Spleen (tissue), 11 donors: Measurements from ENCODE around the gene HS3ST4. TPM values are rescaled to one million over a fixed set of nuclear protein-coding genes. Genes with fewer than 3 reads are reported as not detected.

ENCODE experiments used
- DNase-seq: peaks from one replicate; pipeline ENCODE4 v3.0.0-alpha.2; 2020
- H3K27ac ChIP-seq, 8 donors: fragments of 200-600 bp; sonication (generic) in 7 of 8; 1 replicate in 4 of 8; 2 replicates in 4 of 8; pipeline versions ENCODE4 v1.5.0 to v1.8.0; 2016 to 2021; ENCODE audit warnings: inconsistent platforms in 4 of 8, mild to moderate bottlenecking in 4 of 8, moderate library complexity in 1 of 8
- H3K27me3 ChIP-seq, 7 donors: fragments of 200-600 bp; sonication (generic) in 6 of 7; replicated peaks in 1 of 7; 1 replicate in 4 of 7; 2 replicates in 3 of 7; pipeline versions ENCODE4 v1.5.0 to v1.8.0; 2016 to 2021; ENCODE audit warnings: inconsistent platforms in 3 of 7, mild to moderate bottlenecking in 1 of 7
- H3K36me3 ChIP-seq, 6 donors: fragments of 200-600 bp; sonication (generic) in 5 of 6; 1 replicate in 4 of 6; 2 replicates in 2 of 6; pipeline versions ENCODE4 v1.5.0 to v1.8.0; 2016 to 2021; ENCODE audit warnings: inconsistent platforms in 2 of 6
- H3K4me1 ChIP-seq, 6 donors: fragments of 200-600 bp; sonication (generic) in 5 of 6; 1 replicate in 3 of 6; 2 replicates in 3 of 6; pipeline versions ENCODE4 v1.5.0 to v1.8.0; 2016 to 2021; ENCODE audit warnings: inconsistent platforms in 3 of 6
- H3K4me3 ChIP-seq, 8 donors: fragments of 200-600 bp; sonication (generic) in 7 of 8; 1 replicate in 4 of 8; 2 replicates in 4 of 8; pipeline versions ENCODE4 v1.5.0 to v1.8.0; 2016 to 2021; ENCODE audit warnings: inconsistent platforms in 4 of 8, mild to moderate bottlenecking in 4 of 8, moderate library complexity in 2 of 8
- H3K9me3 ChIP-seq, 8 donors: fragments of 200-600 bp; sonication (generic) in 7 of 8; 1 replicate in 4 of 8; 2 replicates in 4 of 8; pipeline versions ENCODE4 v1.5.0 to v1.8.0; 2016 to 2021; ENCODE audit warnings: inconsistent platforms in 4 of 8
- CTCF ChIP-seq, 11 experiments: fragments of 200-600 bp in 7 of 11; fragments of 450-650 bp in 4 of 11; sonication (generic) in 4 of 11; IDR thresholded peaks in 8 of 11; conservative IDR thresholded peaks in 3 of 11; 1 replicate in 7 of 11; 2 replicates in 4 of 11; pipeline versions ENCODE4 v1.4.0 to v1.8.0; 2016 to 2021; ENCODE audit warnings: antibody characterized with exemption in 11 of 11, inconsistent platforms in 4 of 11, mild to moderate bottlenecking in 1 of 11
- POLR2A ChIP-seq, 3 donors: fragments of 450-650 bp; IDR thresholded peaks; one replicate each; pipeline ENCODE4 v1.5.1; 2017; ENCODE audit warnings: antibody characterized with exemption in 3 of 3, mild to moderate bottlenecking in 1 of 3
- POLR2AphosphoS5 ChIP-seq, 3 donors: sonication (generic); formaldehyde crosslinking; IDR thresholded peaks; one replicate each; pipeline ENCODE4 v1.5.1; 2017; ENCODE audit warnings: antibody characterized with exemption in 3 of 3
- WGBS, 5 donors: extraction: QIAGEN DNeasy Blood & Tissue Kit in 3 of 5; methylation state at CpG; one replicate each; pipeline versions ENCODE4 v1.1.5 to v1.1.7; 2013 to 2018; 5-methylcytosine and 5-hydroxymethylcytosine counted together
- intact Hi-C: fragments of 100-400 bp; cut with DNase I; formaldehyde crosslinking; loops from one replicate; pipeline ENCODE4 v1.15.0; 2023; ENCODE audit warnings: low total_unique reads
- polyA plus RNA-seq, 3 donors: library from polyadenylated mRNA; stranded (reverse); fragments of 200-250 nt; gene quantifications; one replicate each; pipeline ENCODE4 v1.2.1, GENCODE V29; 2013
- total RNA-seq, 7 donors: library from RNA; depleted of rRNA in 3 of 7; stranded (reverse); fragments of >200 nt in 3 of 7; fragmentation: NEBNext Ultra II Directional in 4 of 7; extraction: Animal tissue kit (Norgen Biotek cat#: 25700) in 4 of 7; gene quantifications; one replicate each; pipeline versions ENCODE4 v1.1.0 to v1.2.1, GENCODE V29; 2016 to 2021
- donor health status: healthy with polysubstance abuse.
- donor health status: DM: no; HTN: no; CAD: no; lungs with moderate emphysema.
- donor health status: DM: no; HTN: no; CAD: no.
- donor health status: Bipolar disorder and iron deficiency.
- donor health status: healthy.
- donor health status: DM: no; HTN: no; CAD: no.
- donor health status: DM: yes; HTN: yes; CAD: no.

HS3ST4 gene
- total and polyA plus RNA-seq, 10 donors = 0.08 to 4.2 (median 1.9) TPM

- no peak overlapping the region for H3K4me3 ChIP-seq
These were observed 259.0 kb downstream of the HS3ST4 start for GRCh38 chr16:25950586-25951281.

GRCh38 chr16:25951999-25952398 lies 260.2 kb downstream of the HS3ST4 start:
- Histone ChIP-seq H3K9me3 (peaks cover 0 to 9% (median 0%) of the 10 kb centered on the region in 8 donors), H3K4me1 (no peaks in the 10 kb centered on the region), H3K36me3 (no peaks in the 10 kb centered on the region), H3K27ac (no peak overlapping the region), H3K27me3 (peaks cover 0 to 4% (median 0%) of the 10 kb centered on the region in 7 donors), H3K4me3 (no peak overlapping the region)
- TF ChIP-seq POLR2A (IDR thresholded peaks at IDR 0.05) = no peak
- no peak for TF ChIP-seq POLR2AphosphoS5 (IDR thresholded peaks at IDR 0.05)
- TF ChIP-seq CTCF (IDR thresholded peaks at IDR 0.05 in 8 of 11, conservative IDR thresholded peaks at IDR 0.05 in 3 of 11) = no peak
- intact Hi-C loops = no loop called here
- 71 to 88% (median 80%) methylated on average over 1 of the region's 1 CpG for WGBS, 5 donors
- DNase-seq = no peak

More at GRCh38 chr16:25950586-25951281, 259.0 kb downstream of the HS3ST4 start:
- H3K27ac ChIP-seq = no peak overlapping the region
- H3K4me1 ChIP-seq = no peaks in the 10 kb centered on the region
- DNase-seq = no peak
- peaks cover 0 to 9% (median 0%) of the 10 kb centered on the region in 8 donors for H3K9me3 ChIP-seq
- TF ChIP-seq POLR2A (IDR thresholded peaks at IDR 0.05) = no peak
- 13 to 28% (median 20%) methylated on average over 3 of the region's 3 CpGs for WGBS, 5 donors
- intact Hi-C loops = no loop called here
- H3K27me3 ChIP-seq = peaks cover 0 to 4% (median 0%) of the 10 kb centered on the region in 7 donors
- no peaks in the 10 kb centered on the region for H3K36me3 ChIP-seq

- WGBS, 5 donors = 71 to 83% (median 74%) methylated on average over 3 of the region's 3 CpGs
- Histone ChIP-seq H3K27ac (no peak overlapping the region), H3K9me3 (peaks cover 0 to 13% (median 0%) of the 10 kb centered on the region in 8 donors), H3K4me1 (no peaks in the 10 kb centered on the region), H3K36me3 (no peaks in the 10 kb centered on the region), H3K4me3 (no peak overlapping the region), H3K27me3 (peaks cover 0 to 4% (median 0%) of the 10 kb centered on the region in 7 donors)
- intact Hi-C loops = no loop called here
- no peak for TF ChIP-seq CTCF (IDR thresholded peaks at IDR 0.05 in 8 of 11, conservative IDR thresholded peaks at IDR 0.05 in 3 of 11)
- TF ChIP-seq POLR2AphosphoS5 (IDR thresholded peaks at IDR 0.05) = no peak
- TF ChIP-seq POLR2A (IDR thresholded peaks at IDR 0.05) = no peak
- no peak for DNase-seq
These were observed 261.2 kb downstream of the HS3ST4 start for GRCh38 chr16:25952983-25953382.

- WGBS, 5 donors = 76 to 85% (median 77%) methylated on average over 2 of the region's 2 CpGs
- H3K4me3 ChIP-seq = no peak overlapping the region
- no peaks in the 10 kb centered on the region for H3K27me3 ChIP-seq
- H3K27ac ChIP-seq = no peak overlapping the region
- peaks cover 0 to 25% (median 0%) of the 10 kb centered on the region in 8 donors for H3K9me3 ChIP-seq
- TF ChIP-seq POLR2AphosphoS5 (IDR thresholded peaks at IDR 0.05) (no peak), POLR2A (IDR thresholded peaks at IDR 0.05) (no peak), CTCF (IDR thresholded peaks at IDR 0.05 in 8 of 11, conservative IDR thresholded peaks at IDR 0.05 in 3 of 11) (no peak)
- no peak for DNase-seq
- H3K4me1 ChIP-seq = no peaks in the 10 kb centered on the region
- intact Hi-C loops = no loop called here
- H3K36me3 ChIP-seq = no peaks in the 10 kb centered on the region
These were observed 265.9 kb downstream of the HS3ST4 start for GRCh38 chr16:25957707-25958106.
